K562 (cell line): ENCODE results near the gene CLEC2L.

ENCODE experiments used
- EZH2 ChIP-seq: IDR thresholded peaks from 2 replicates; pipeline ENCODE4 v1.6.1; 2012; ENCODE audit warnings: low read depth, mild to moderate bottlenecking, inconsistent platforms, low read length, borderline replicate concordance
- FOSL1 ChIP-seq: fragments of 200-800 bp; sonication (Bioruptor generic); conservative IDR thresholded peaks from 2 replicates; pipeline ENCODE4 v1.6.1; 2016; ENCODE audit warnings: missing genetic modification characterization, missing compliant biosample characterization
- POLR2A ChIP-seq: fragments of 450-650 bp; conservative IDR thresholded peaks from 2 replicates; pipeline ENCODE4 v1.6.1; 2016
- PREB ChIP-seq: sonication (generic); formaldehyde crosslinking; IDR thresholded peaks from 2 replicates; pipeline ENCODE4 v1.8.1; 2023; ENCODE audit warnings: mild to moderate bottlenecking, missing genetic modification reagents
- ZNF354B ChIP-seq: fragments of 250-450 bp; sonication (Bioruptor Pico); IDR thresholded peaks from 2 replicates; pipeline ENCODE4 v1.4.0; 2020
- ZNF75A ChIP-seq: fragments of 450-650 bp; formaldehyde crosslinking; IDR thresholded peaks from 2 replicates; pipeline ENCODE4 v1.4.0; 2020; ENCODE audit warnings: mild to moderate bottlenecking
- TF ChIP-seq, protein P1 (sequence below): sonication (generic); formaldehyde crosslinking; IDR thresholded peaks from 2 replicates; pipeline ENCODE4 v1.9.0; 2022; ENCODE audit warnings: mild to moderate bottlenecking, missing genetic modification reagents

- TF ChIP-seq POLR2A (no peak), FOSL1 (tag) (no peak), ZNF354B (CRISPR knock-in tag) (no peak), ZNF75A (CRISPR knock-in tag) (no peak), EZH2 (no peak), PREB (CRISPR knock-in tag) (no peak)
- TF ChIP-seq, protein P1, sequence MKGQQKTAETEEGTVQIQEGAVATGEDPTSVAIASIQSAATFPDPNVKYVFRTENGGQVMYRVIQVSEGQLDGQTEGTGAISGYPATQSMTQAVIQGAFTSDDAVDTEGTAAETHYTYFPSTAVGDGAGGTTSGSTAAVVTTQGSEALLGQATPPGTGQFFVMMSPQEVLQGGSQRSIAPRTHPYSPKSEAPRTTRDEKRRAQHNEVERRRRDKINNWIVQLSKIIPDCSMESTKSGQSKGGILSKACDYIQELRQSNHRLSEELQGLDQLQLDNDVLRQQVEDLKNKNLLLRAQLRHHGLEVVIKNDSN (CRISPR knock-in tag): no peak
These were observed 707 bp downstream of the CLEC2L start for GRCh38 chr7:139523968-139524815.
